Measurements from ENCODE around the gene DBR1. TPM values are rescaled to one million over a fixed set of nuclear protein-coding genes. Genes with fewer than 3 reads are reported as not detected.

The DBR1 gene
- total and polyA plus RNA-seq, 9 donors: 8.5 to 16.0 (median 14.7) TPM

GRCh38 chr3:138220242-138220641, 45.5 kb upstream of the DBR1 start:
- WGBS, 3 donors: 94 to 97% (median 95%) methylated on average over 1 of the region's 1 CpG
- no peak for DNase-seq
- no peak overlapping the region for H3K4me3 ChIP-seq
- no peaks in the 10 kb centered on the region for H3K27me3 ChIP-seq
- no peaks in the 10 kb centered on the region for H3K4me1 ChIP-seq (ENCODE audit: insufficient read depth)
- H3K36me3 ChIP-seq: no peaks in the 10 kb centered on the region
- H3K27ac ChIP-seq: no peak overlapping the region
- intact Hi-C loops (cut with DNase I): no loop called here
- no peaks in the 10 kb centered on the region for H3K9me3 ChIP-seq
- no peak for TF ChIP-seq EP300 (IDR thresholded peaks at IDR 0.05)
- TF ChIP-seq CTCF (IDR thresholded peaks at IDR 0.05): no peak
- no peak for TF ChIP-seq POLR2A (IDR thresholded peaks at IDR 0.05)

GRCh38 chr3:138219255-138219654, 44.5 kb upstream of the DBR1 start:
- Histone ChIP-seq H3K27ac (no peak overlapping the region), H3K4me1 (ENCODE audit: insufficient read depth) (no peaks in the 10 kb centered on the region), H3K9me3 (no peaks in the 10 kb centered on the region), H3K27me3 (no peaks in the 10 kb centered on the region), H3K4me3 (no peak overlapping the region), H3K36me3 (no peaks in the 10 kb centered on the region)
- intact Hi-C loops (cut with DNase I): no loop called here
- 86 to 94% (median 88%) methylated on average over 1 of the region's 1 CpG for WGBS, 3 donors
- TF ChIP-seq POLR2A (IDR thresholded peaks at IDR 0.05) (no peak), CTCF (IDR thresholded peaks at IDR 0.05) (no peak)
- DNase-seq: no peak

GRCh38 chr3:138213398-138214085, 38.8 kb upstream of the DBR1 start:
- Histone ChIP-seq H3K36me3 (no peaks in the 10 kb centered on the region), H3K27ac (no peak overlapping the region), H3K4me3 (no peak overlapping the region), H3K27me3 (no peaks in the 10 kb centered on the region), H3K9me3 (no peaks in the 10 kb centered on the region), H3K4me1 (ENCODE audit: insufficient read depth) (no peaks in the 10 kb centered on the region)
- intact Hi-C loops (cut with DNase I): no loop called here
- TF ChIP-seq EP300 (IDR thresholded peaks at IDR 0.05): no peak
- no peak for TF ChIP-seq CTCF (IDR thresholded peaks at IDR 0.05)
- TF ChIP-seq POLR2A (IDR thresholded peaks at IDR 0.05): no peak
- 94 to 96% (median 95%) methylated on average over 7 of the region's 7 CpGs for WGBS, 3 donors
- no peak for DNase-seq

- no peaks in the 10 kb centered on the region for H3K9me3 ChIP-seq
- DNase-seq: no peak
- H3K4me1 ChIP-seq (ENCODE audit: insufficient read depth): no peaks in the 10 kb centered on the region
- no peaks in the 10 kb centered on the region for H3K27me3 ChIP-seq
- no peak overlapping the region for H3K4me3 ChIP-seq
- WGBS, 3 donors: 83 to 91% (median 86%) methylated on average over 3 of the region's 3 CpGs
- TF ChIP-seq POLR2A (IDR thresholded peaks at IDR 0.05): no peak
- TF ChIP-seq CTCF (IDR thresholded peaks at IDR 0.05): no peak
- no peak for TF ChIP-seq EP300 (IDR thresholded peaks at IDR 0.05)
- intact Hi-C loops (cut with DNase I): no loop called here
- H3K36me3 ChIP-seq: no peaks in the 10 kb centered on the region
- H3K27ac ChIP-seq: no peak overlapping the region
Observed at GRCh38 chr3:138210528-138210927, 35.8 kb upstream of the DBR1 start.
